HG02885 (cell line): ENCODE data around the gene PHPT1.
"Not testable (repeated sequence)": the region's sequence is repeated elsewhere in the genome, so short reads cannot be mapped to it uniquely, and the experiment has no call there.

ENCODE experiments used
- ATAC-seq: cut with Tn5 transposase; IDR thresholded peaks from one replicate; pipeline ENCODE4 v1.9.1; 2021; ENCODE audit warnings: mild to moderate bottlenecking; ENCODE audit not compliant: unreplicated experiment, poor library complexity

PHPT1 gene

DNA sequence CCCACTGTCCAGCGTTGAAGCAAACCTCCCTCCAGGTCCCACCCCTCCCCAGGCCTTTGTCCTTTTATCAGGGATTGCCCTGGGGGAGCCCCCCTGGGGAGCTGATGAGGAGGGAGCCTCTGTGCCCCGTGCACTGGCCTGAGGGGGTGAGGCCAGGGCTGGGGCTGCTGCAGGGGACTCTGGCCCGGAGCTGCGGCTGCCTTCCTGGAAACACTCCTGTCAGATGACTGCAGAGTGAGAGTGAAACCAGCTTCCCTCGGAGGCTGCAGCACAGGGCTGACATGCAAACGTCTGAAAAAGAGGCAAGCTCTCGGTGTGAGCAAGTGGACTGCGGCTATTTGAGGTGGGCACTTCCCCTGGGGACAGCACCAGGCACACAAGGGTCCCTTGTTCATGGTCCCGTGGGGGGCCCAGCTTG is 32.5 kb downstream of the PHPT1 start:
- ATAC-seq = no peak

GRCh38 chr9:136882109-136882946 is 33.1 kb downstream of the PHPT1 start:
- no peak for ATAC-seq

- not testable (repeated sequence) for ATAC-seq
Observed at GRCh38 chr9:136882947-136883283, 33.7 kb downstream of the PHPT1 start.

- ATAC-seq = not testable (repeated sequence)
Observed at GRCh38 chr9:136883670-136884069, 34.5 kb downstream of the PHPT1 start.

GRCh38 chr9:136885950-136886578 is 36.9 kb downstream of the PHPT1 start, which contains the start of gene TRAF2:
Gene TRAF2 (plus strand): TSS chr9:136886516. CDS start chr9:136898741, 12,225 bp downstream.
- peak; percentile 87 for ATAC-seq

- ATAC-seq = peak; percentile 39
Observed at GRCh38 chr9:136886610-136887597, 37.7 kb downstream of the PHPT1 start.

DNA sequence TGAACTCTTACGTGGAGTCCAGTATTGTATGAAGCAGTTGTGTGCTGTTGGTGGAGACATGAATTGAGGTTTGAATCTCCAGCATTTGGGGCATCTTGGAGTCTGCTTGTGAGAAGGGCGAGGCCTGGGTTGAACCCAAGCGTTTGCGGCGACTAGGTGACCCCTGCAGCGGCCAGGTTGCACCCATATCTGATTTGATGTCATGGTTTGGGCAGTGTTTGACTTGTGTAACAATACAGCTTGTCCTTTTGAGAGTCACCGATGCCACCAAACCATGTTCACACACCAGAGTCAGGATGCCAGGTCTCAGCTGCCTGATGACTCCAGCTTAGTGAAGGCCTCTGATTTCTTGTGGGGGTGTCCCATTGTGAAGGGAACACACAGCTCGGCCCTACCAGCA is 39.2 kb downstream of the PHPT1 start:
- no peak for ATAC-seq

GRCh38 chr9:136889858-136890257 is 40.6 kb downstream of the PHPT1 start:
- no peak for ATAC-seq

GRCh38 chr9:136890661-136891060 is 41.5 kb downstream of the PHPT1 start:
- ATAC-seq = no peak

DNA sequence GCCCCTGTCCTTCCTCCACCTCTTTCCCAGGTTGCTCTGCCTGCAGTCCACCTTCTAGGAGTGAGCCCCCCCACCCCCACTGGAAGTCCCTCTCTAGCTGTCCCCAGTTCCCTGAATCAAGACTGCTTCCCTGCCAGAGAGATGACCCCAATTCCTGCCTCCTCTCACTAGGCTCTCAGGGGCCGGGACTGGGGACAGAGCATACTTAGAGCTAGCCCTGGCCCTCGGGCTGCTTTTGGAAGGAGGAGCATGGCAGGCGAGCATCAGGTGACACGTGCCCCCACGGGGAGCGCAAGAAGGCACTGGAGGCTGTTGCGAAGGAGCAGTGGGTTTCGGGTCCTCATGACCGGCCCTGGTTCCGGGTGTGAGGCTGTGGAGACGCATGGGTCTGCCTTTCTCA is 46.8 kb downstream of the PHPT1 start:
- no peak for ATAC-seq

DNA sequence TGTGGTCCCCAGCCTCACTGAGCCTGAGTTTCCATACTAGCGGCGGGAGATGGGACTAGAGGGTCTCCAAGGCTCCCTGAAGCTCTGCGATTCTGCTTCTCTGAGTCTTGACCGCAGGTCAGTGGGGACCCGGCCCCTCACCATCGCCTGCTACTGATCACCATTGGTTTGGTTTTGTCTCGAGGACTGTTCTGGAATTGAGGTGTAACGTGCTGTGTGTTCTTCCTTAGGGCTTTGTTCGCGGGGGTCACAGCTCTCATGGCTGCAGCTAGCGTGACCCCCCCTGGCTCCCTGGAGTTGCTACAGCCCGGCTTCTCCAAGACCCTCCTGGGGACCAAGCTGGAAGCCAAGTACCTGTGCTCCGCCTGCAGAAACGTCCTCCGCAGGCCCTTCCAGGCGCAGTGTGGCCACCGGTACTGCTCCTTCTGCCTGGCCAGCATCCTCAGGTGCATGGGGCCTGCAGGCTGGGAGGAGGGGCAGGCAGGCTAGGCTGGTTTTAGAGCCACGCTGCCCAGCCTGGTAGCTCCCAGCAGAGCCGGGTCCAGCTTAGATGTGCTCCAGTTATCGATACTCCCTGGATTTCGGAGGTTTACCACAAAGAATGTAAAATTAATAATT is 49.4 kb downstream of the PHPT1 start:
- no peak for ATAC-seq

DNA sequence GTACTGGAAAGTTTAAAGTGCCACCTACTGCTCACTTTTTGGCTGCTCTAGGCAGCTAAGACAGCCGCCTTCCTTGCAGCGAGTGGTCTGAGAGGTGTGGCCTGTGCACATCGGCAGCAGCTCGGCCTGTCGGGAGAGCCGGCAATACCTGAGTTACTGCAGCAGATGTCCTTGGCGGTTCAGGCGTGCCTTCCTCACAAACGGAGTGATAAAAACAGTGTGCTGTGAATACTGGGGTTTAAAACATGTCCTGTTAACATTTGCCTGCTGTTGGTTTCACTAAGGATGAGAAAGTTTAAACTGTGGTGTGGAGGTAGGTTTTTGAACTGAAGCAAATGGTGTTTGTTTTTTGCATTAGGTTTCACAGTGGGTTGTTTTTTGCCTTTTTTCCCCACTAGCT is 50.0 kb downstream of the PHPT1 start:
- ATAC-seq = peak; percentile 42

GRCh38 chr9:136900556-136900955 is 51.3 kb downstream of the PHPT1 start:
- ATAC-seq = no peak
